ENCODE results near the gene PAK5.

The PAK5 gene

DNA sequence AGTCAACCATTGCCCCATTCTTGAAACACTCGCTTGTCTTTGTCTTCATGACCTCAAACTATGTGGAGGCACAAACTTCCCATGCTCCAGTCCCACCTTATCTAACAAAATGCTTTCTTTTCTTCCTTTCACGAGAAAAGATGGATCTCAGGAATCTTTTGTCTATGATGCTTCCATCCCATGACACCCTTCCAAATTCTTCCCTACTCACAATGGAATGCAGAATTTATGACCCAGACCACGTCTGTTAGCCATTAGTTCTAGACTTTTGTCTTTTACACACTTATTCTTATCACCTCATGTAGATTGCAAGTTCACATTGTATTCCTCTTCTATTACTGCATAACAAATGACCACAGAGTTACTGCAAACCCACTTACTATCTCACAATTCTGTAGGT, 348.7 kb downstream of the PAK5 start:
- no peak for DNase-seq

DNA sequence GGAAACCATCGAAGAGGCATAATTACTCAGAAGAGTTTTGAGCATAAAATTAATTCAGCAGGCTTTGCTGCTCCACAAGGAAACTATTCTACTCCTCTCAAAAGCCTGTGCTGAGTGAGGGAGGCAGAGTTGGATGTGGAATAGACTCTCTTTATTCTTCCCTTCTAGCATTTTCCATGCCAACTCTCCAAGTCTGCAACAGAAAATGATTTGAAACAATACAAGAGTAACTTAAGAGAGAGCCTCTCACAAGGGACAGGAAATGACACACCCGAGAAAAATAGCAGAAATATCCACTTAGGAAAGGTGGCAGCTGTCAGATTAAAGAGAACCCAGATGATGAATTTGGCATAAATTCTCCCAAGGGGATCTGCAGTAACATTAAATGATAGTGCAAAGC, 350.8 kb downstream of the PAK5 start:
- DNase-seq, result peak; percentile 13
